GM12873 (cell line): Measurements from ENCODE around the gene SULF2.

ENCODE experiments used
- CTCF ChIP-seq: IDR thresholded peaks from 2 replicates; pipeline ENCODE4 v1.5.1; 2012; ENCODE audit warnings: low read depth, mild to moderate bottlenecking, moderate library complexity, low read length, control low read depth; ENCODE audit not compliant: insufficient read depth; ENCODE audit errors: missing control alignments

The SULF2 gene

GRCh38 chr20:47610945-47611250 lies 174.4 kb downstream of the SULF2 start:
- no peak for TF ChIP-seq CTCF

- TF ChIP-seq CTCF, result no peak
These were observed 174.9 kb downstream of the SULF2 start for GRCh38 chr20:47610247-47610944.

- TF ChIP-seq CTCF, result no peak
These were observed 176.3 kb downstream of the SULF2 start for GRCh38 chr20:47609001-47609400.
